ENCODE measurements around the gene OSCP1.

- no peak for TF ChIP-seq POLR2AphosphoS5 (IDR thresholded peaks at IDR 0.05)
- TF ChIP-seq POLR2A (IDR thresholded peaks at IDR 0.05), result no peak
- TF ChIP-seq, protein P1, sequence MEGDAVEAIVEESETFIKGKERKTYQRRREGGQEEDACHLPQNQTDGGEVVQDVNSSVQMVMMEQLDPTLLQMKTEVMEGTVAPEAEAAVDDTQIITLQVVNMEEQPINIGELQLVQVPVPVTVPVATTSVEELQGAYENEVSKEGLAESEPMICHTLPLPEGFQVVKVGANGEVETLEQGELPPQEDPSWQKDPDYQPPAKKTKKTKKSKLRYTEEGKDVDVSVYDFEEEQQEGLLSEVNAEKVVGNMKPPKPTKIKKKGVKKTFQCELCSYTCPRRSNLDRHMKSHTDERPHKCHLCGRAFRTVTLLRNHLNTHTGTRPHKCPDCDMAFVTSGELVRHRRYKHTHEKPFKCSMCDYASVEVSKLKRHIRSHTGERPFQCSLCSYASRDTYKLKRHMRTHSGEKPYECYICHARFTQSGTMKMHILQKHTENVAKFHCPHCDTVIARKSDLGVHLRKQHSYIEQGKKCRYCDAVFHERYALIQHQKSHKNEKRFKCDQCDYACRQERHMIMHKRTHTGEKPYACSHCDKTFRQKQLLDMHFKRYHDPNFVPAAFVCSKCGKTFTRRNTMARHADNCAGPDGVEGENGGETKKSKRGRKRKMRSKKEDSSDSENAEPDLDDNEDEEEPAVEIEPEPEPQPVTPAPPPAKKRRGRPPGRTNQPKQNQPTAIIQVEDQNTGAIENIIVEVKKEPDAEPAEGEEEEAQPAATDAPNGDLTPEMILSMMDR (IDR thresholded peaks at IDR 0.05 in 8 of 11, conservative IDR thresholded peaks at IDR 0.05 in 3 of 11), result no peak
Observed at GRCh38 chr1:36438715-36439114, 11.5 kb downstream of the OSCP1 start.
